NB4 (cell line): ENCODE data around the gene CCL2.

Source experiments
- MYC ChIP-seq: IDR thresholded peaks from 2 replicates; pipeline ENCODE4 v1.6.1; 2011; ENCODE audit warnings: low read depth, low read length
- POLR2A ChIP-seq: IDR thresholded peaks from 2 replicates; pipeline ENCODE4 v1.6.1; 2011; ENCODE audit warnings: mild to moderate bottlenecking; ENCODE audit not compliant: insufficient read length; ENCODE audit errors: extremely low read depth
- TF ChIP-seq, protein P1 (sequence below): IDR thresholded peaks from one replicate; pipeline ENCODE4 v1.5.1; 2012; ENCODE audit warnings: low read depth, low read length
- TF ChIP-seq, protein P2 (sequence below): IDR thresholded peaks from 2 replicates; pipeline ENCODE4 v1.6.1; 2011; ENCODE audit warnings: low read depth, low read length

DNA sequence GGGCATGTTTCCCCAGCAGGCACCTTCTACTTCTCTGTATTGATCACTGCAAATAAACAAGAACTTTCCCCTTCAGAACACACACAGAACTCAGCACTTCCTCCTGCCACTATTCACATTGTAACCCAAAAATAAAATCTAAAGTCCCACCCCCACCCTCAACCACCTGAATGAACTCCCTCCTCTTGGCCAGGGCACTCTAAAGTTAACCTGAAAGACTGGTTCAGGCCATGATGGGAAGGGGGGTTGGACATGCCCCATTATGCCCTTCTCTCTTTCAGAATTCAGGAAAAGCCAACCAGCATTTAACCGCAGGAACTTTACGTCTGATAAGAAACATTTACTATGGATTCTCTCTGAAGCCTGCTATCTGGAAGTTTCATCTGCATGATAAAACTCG lies 27.4 kb upstream of the CCL2 start:
- TF ChIP-seq, protein P1, sequence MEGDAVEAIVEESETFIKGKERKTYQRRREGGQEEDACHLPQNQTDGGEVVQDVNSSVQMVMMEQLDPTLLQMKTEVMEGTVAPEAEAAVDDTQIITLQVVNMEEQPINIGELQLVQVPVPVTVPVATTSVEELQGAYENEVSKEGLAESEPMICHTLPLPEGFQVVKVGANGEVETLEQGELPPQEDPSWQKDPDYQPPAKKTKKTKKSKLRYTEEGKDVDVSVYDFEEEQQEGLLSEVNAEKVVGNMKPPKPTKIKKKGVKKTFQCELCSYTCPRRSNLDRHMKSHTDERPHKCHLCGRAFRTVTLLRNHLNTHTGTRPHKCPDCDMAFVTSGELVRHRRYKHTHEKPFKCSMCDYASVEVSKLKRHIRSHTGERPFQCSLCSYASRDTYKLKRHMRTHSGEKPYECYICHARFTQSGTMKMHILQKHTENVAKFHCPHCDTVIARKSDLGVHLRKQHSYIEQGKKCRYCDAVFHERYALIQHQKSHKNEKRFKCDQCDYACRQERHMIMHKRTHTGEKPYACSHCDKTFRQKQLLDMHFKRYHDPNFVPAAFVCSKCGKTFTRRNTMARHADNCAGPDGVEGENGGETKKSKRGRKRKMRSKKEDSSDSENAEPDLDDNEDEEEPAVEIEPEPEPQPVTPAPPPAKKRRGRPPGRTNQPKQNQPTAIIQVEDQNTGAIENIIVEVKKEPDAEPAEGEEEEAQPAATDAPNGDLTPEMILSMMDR = no peak
- TF ChIP-seq POLR2A = no peak
- TF ChIP-seq, protein P2, sequence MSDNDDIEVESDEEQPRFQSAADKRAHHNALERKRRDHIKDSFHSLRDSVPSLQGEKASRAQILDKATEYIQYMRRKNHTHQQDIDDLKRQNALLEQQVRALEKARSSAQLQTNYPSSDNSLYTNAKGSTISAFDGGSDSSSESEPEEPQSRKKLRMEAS = no peak
- TF ChIP-seq MYC = no peak
